Smooth muscle cell (in vitro differentiated cells): Measurements from ENCODE around the gene LDOC1. TPM values are rescaled to one million over a fixed set of nuclear protein-coding genes. Genes with fewer than 3 reads are reported as not detected.

Experiments
- DNase-seq: peaks from one replicate; lab custom pipeline; 2025; ENCODE audit not compliant: unreplicated experiment; lab: John Stamatoyannopoulos, UW
- H2AFZ ChIP-seq: fragments of 200-600 bp; sonication (generic); 2 replicates; pipeline ENCODE4 v1.6.0; 2016; ENCODE audit warnings: antibody characterized with exemption, low read depth, mild to moderate bottlenecking
- H3F3A ChIP-seq: fragments of 200-600 bp; sonication (generic); 2 replicates; pipeline ENCODE4 v1.6.0; 2017; ENCODE audit warnings: antibody characterized with exemption, low read depth
- H3K27ac ChIP-seq: fragments of 200-600 bp; sonication (generic); 2 replicates; pipeline ENCODE4 v1.5.1; 2016; ENCODE audit warnings: low read depth, mild to moderate bottlenecking
- H3K27me3 ChIP-seq: fragments of 200-600 bp; sonication (generic); 2 replicates; pipeline ENCODE4 v1.6.1; 2016; ENCODE audit warnings: low read depth, mild to moderate bottlenecking
- H3K36me3 ChIP-seq: fragments of 200-600 bp; sonication (generic); 2 replicates; pipeline ENCODE4 v1.5.1; 2016; ENCODE audit warnings: low read depth
- H3K4me1 ChIP-seq: fragments of 200-600 bp; sonication (generic); 2 replicates; pipeline ENCODE4 v1.5.1; 2016; ENCODE audit warnings: low read depth
- H3K4me2 ChIP-seq: fragments of 200-600 bp; sonication (generic); 2 replicates; pipeline ENCODE4 v1.6.0; 2016; ENCODE audit warnings: mild to moderate bottlenecking
- H3K4me3 ChIP-seq: fragments of 200-600 bp; sonication (generic); 2 replicates; pipeline ENCODE4 v1.5.1; 2016; ENCODE audit warnings: mild to moderate bottlenecking
- H3K79me2 ChIP-seq: fragments of 200-600 bp; sonication (generic); 2 replicates; pipeline ENCODE4 v1.6.0; 2016; ENCODE audit warnings: low read depth, mild to moderate bottlenecking
- H3K9ac ChIP-seq: fragments of 200-600 bp; sonication (generic); 2 replicates; pipeline ENCODE4 v1.6.0; 2016; ENCODE audit warnings: low read depth
- H3K9me3 ChIP-seq: fragments of 200-600 bp; sonication (generic); replicated peaks from 2 replicates; pipeline ENCODE4 v1.5.1; 2016; ENCODE audit warnings: low read depth
- H4K20me1 ChIP-seq: fragments of 200-600 bp; sonication (generic); 2 replicates; pipeline ENCODE4 v1.6.0; 2016; ENCODE audit warnings: low read depth
- CTCF ChIP-seq: fragments of 200-600 bp; sonication (generic); IDR thresholded peaks from 2 replicates; pipeline ENCODE4 v1.5.1; 2017; ENCODE audit warnings: borderline replicate concordance, mild to moderate bottlenecking, antibody characterized with exemption; ENCODE audit not compliant: insufficient read depth, poor library complexity, severe bottlenecking
- WGBS: methylation state at CpG from one replicate; pipeline ENCODE4 v1.1.7; 2016; ENCODE audit warnings: low lambda C conversion rate; 5-methylcytosine and 5-hydroxymethylcytosine counted together
- polyA plus RNA-seq: library from polyadenylated mRNA; unstranded; fragments of >200 nt; fragmentation: Nextera tagmentation; extraction: Ambion mirVana; gene quantifications from 2 replicates; pipeline ENCODE4 v1.2.1, GENCODE V29; 2016
- total RNA-seq: library from RNA; depleted of rRNA; stranded (reverse); fragments of >200 nt; gene quantifications from 2 replicates; pipeline ENCODE4 v1.2.3, GENCODE V29; 2014

Gene LDOC1
- total and polyA plus RNA-seq, 2 experiments from 2014 or later: 10.5 to 74.4 TPM

- Histone ChIP-seq H3K79me2 (no peaks in the 10 kb centered on the region), H3K9ac (no peak overlapping the region), H4K20me1 (no peaks in the 10 kb centered on the region), H3K36me3 (no peaks in the 10 kb centered on the region), H3K27ac (no peak overlapping the region), H3K27me3 (no peaks in the 10 kb centered on the region), H2AFZ (no peak overlapping the region), H3K4me3 (no peak overlapping the region), H3K9me3 (no peaks in the 10 kb centered on the region), H3F3A (no peaks in the 10 kb centered on the region), H3K4me2 (no peak overlapping the region), H3K4me1 (no peaks in the 10 kb centered on the region)
- 76% methylated on average over 2 of the region's 2 CpGs for WGBS
- no peak for DNase-seq
- TF ChIP-seq CTCF: no peak
These were observed 49.8 kb downstream of the LDOC1 start for GRCh38 chrX:141127146-141127545.

Other genes with a start within 250 kb of the LDOC1 start
- not detected in 2 replicates for gene SPANXB1, start 174.5 kb downstream of the LDOC1 start, total RNA-seq
- gene SPANXB1, start 174.5 kb downstream of the LDOC1 start, polyA plus RNA-seq: not detected in 2 replicates
- not detected in 2 replicates for gene SPANXC, start 65.4 kb upstream of the LDOC1 start, total RNA-seq
- not detected in 2 replicates for gene SPANXC, start 65.4 kb upstream of the LDOC1 start, polyA plus RNA-seq